GM18505 (cell line): ENCODE data around the gene PRC1.

Experiments
- ATAC-seq: cut with Tn5 transposase; IDR thresholded peaks from one replicate; pipeline ENCODE4 v1.9.1; 2021; ENCODE audit not compliant: unreplicated experiment
- POLR2A ChIP-seq: IDR thresholded peaks from 4 replicates; pipeline ENCODE4 v1.6.1; 2011; ENCODE audit warnings: borderline replicate concordance; ENCODE audit not compliant: insufficient read depth, insufficient read length; ENCODE audit errors: extremely low read depth

The PRC1 gene

GRCh38 chr15:90956274-90957030, 37.9 kb downstream of the PRC1 start:
- ATAC-seq = peak; percentile 29
- TF ChIP-seq POLR2A = peak; percentile 32

GRCh38 chr15:90955624-90956273, 38.6 kb downstream of the PRC1 start:
- TF ChIP-seq POLR2A = no peak
- ATAC-seq = no peak

GRCh38 chr15:90954712-90955623, 39.4 kb downstream of the PRC1 start, which contains the start of gene RCCD1:
RCCD1 (plus strand) TSS chr15:90954884; CDS start chr15:90956735, 1,851 bp downstream.
- TF ChIP-seq POLR2A = peak; percentile 84

GRCh38 chr15:90953947-90954711, 40.2 kb downstream of the PRC1 start:
- no peak for ATAC-seq
- no peak for TF ChIP-seq POLR2A

More at GRCh38 chr15:90954712-90955623, 39.4 kb downstream of the PRC1 start, which contains the start of gene RCCD1:
- peak; percentile 90 for ATAC-seq

GRCh38 chr15:90952901-90953677, 41.2 kb downstream of the PRC1 start:
- ATAC-seq = no peak

GRCh38 chr15:90950676-90951075, 43.7 kb downstream of the PRC1 start:
- TF ChIP-seq POLR2A = no peak
- ATAC-seq = no peak

More at GRCh38 chr15:90952901-90953677, 41.2 kb downstream of the PRC1 start:
- no peak for TF ChIP-seq POLR2A

GRCh38 chr15:90949979-90950675, 44.2 kb downstream of the PRC1 start:
- no peak for TF ChIP-seq POLR2A
- no peak for ATAC-seq

GRCh38 chr15:90948506-90948905, 45.8 kb downstream of the PRC1 start:
- no peak for TF ChIP-seq POLR2A
- no peak for ATAC-seq

- no peak for TF ChIP-seq POLR2A
These were observed 46.6 kb downstream of the PRC1 start for GRCh38 chr15:90947577-90948357.

GRCh38 chr15:90946941-90947576, 47.3 kb downstream of the PRC1 start:
- ATAC-seq = no peak
- no peak for TF ChIP-seq POLR2A

More at GRCh38 chr15:90947577-90948357, 46.6 kb downstream of the PRC1 start:
- ATAC-seq = no peak
